Uterus (tissue), 4 donors: ENCODE measurements around the gene EPHA2. TPM values are rescaled to one million over a fixed set of nuclear protein-coding genes. Genes with fewer than 3 reads are reported as not detected.
"Not testable (repeated sequence)": the region's sequence is repeated elsewhere in the genome, so short reads cannot be mapped to it uniquely, and the experiment has no call there.

Experiments used
- DNase-seq, 2 donors: peaks; one replicate each; pipeline ENCODE4 v3.0.0-alpha.2; 2019 to 2020
- H3K27ac ChIP-seq, 2 donors: fragments of 200-600 bp; sonication (generic); 1 replicate in 1 of 2; 2 replicates in 1 of 2; pipeline ENCODE4 v1.5.1; 2016 to 2018
- H3K27me3 ChIP-seq, 2 donors: fragments of 200-600 bp; sonication (generic); one replicate each; pipeline ENCODE4 v1.5.1; 2018 to 2019; ENCODE audit warnings: control low read depth in 1 of 2
- H3K36me3 ChIP-seq, 2 donors: fragments of 200-600 bp; sonication (generic); one replicate each; pipeline ENCODE4 v1.5.1; 2019; ENCODE audit warnings: control low read depth in 1 of 2
- H3K4me1 ChIP-seq, 2 donors: fragments of 200-600 bp; sonication (generic); one replicate each; pipeline ENCODE4 v1.5.1; 2018 to 2019; ENCODE audit warnings: control low read depth in 1 of 2
- H3K4me3 ChIP-seq, 2 donors: fragments of 200-600 bp; sonication (generic); 1 replicate in 1 of 2; 2 replicates in 1 of 2; pipeline ENCODE4 v1.5.1; 2018 to 2019; ENCODE audit warnings: mild to moderate bottlenecking in 1 of 2
- H3K9me3 ChIP-seq, 2 donors: fragments of 200-600 bp; sonication (generic); one replicate each; pipeline ENCODE4 v1.5.1; 2019; ENCODE audit warnings: control low read depth in 1 of 2
- CTCF ChIP-seq, 4 experiments: fragments of 200-600 bp in 2 of 4; fragments of 450-650 bp in 2 of 4; sonication (generic) in 2 of 4; IDR thresholded peaks; one replicate each; pipeline ENCODE4 v1.5.1; 2016 to 2019; ENCODE audit warnings: antibody characterized with exemption in 4 of 4, mild to moderate bottlenecking in 2 of 4, moderate library complexity in 1 of 4
- POLR2A ChIP-seq, 2 donors: fragments of 450-650 bp; IDR thresholded peaks; one replicate each; pipeline ENCODE4 v1.6.1; 2016; ENCODE audit warnings: antibody characterized with exemption in 2 of 2, mild to moderate bottlenecking in 1 of 2, moderate library complexity in 1 of 2
- intact Hi-C: fragments of 100-400 bp; cut with DNase I; formaldehyde crosslinking; loops from one replicate; pipeline ENCODE4 v1.15.1; 2023; ENCODE audit warnings: low total_unique reads
- total RNA-seq, 4 donors: library from RNA; depleted of rRNA in 3 of 4; stranded (reverse); fragments of >200 nt in 3 of 4; gene quantifications; one replicate each; pipeline versions ENCODE4 v1.1.0 to v1.2.4, GENCODE V29; 2014 to 2023
- donor health status: DM: yes; HTN: yes; CAD: no.

The EPHA2 gene
- total RNA-seq, 4 donors from 2014 or later = 2.4 to 32.9 (median 16.3) TPM

- Histone ChIP-seq H3K36me3 (no peaks in the 10 kb centered on the region), H3K27me3 (no peaks in the 10 kb centered on the region), H3K27ac (peak overlapping the region in 1 of 2 donors; percentile 40), H3K4me3 (no peak overlapping the region), H3K9me3 (no peaks in the 10 kb centered on the region), H3K4me1 (peaks cover 0 to 4% of the 10 kb centered on the region in 2 donors)
- no peak for DNase-seq
- intact Hi-C loops = no loop called here
- TF ChIP-seq POLR2A (IDR thresholded peaks at IDR 0.05) (no peak), CTCF (IDR thresholded peaks at IDR 0.05) (no peak)
Observed at GRCh38 chr1:16165073-16165364, 9.2 kb upstream of the EPHA2 start.

GRCh38 chr1:16164213-16165072, 8.6 kb upstream of the EPHA2 start:
- Histone ChIP-seq H3K4me1 (peaks cover 0 to 4% of the 10 kb centered on the region in 2 donors), H3K9me3 (no peaks in the 10 kb centered on the region), H3K27ac (peak overlapping the region in 1 of 2 donors; percentile 40), H3K27me3 (no peaks in the 10 kb centered on the region), H3K4me3 (no peak overlapping the region), H3K36me3 (no peaks in the 10 kb centered on the region)
- peak in 1 of 2 donors; percentile 78 for DNase-seq
- intact Hi-C loops = no loop called here
- TF ChIP-seq POLR2A (IDR thresholded peaks at IDR 0.05) (no peak), CTCF (IDR thresholded peaks at IDR 0.05) (no peak)

- not testable (repeated sequence) for H3K4me1 ChIP-seq, H3K4me3 ChIP-seq
Observed at GRCh38 chr1:16163608-16164212, 7.8 kb upstream of the EPHA2 start.

GRCh38 chr1:16162163-16162822, 6.4 kb upstream of the EPHA2 start:
- no peaks in the 10 kb centered on the region for H3K36me3 ChIP-seq
- no peaks in the 10 kb centered on the region for H3K4me1 ChIP-seq
- TF ChIP-seq POLR2A (IDR thresholded peaks at IDR 0.05) (no peak), CTCF (IDR thresholded peaks at IDR 0.05) (no peak)
- H3K9me3 ChIP-seq = no peaks in the 10 kb centered on the region
- H3K4me3 ChIP-seq = no peak overlapping the region
- DNase-seq = no peak
- intact Hi-C loops = no loop called here
- H3K27ac ChIP-seq = no peak overlapping the region
- no peaks in the 10 kb centered on the region for H3K27me3 ChIP-seq

More at GRCh38 chr1:16163608-16164212, 7.8 kb upstream of the EPHA2 start:
- H3K9me3 ChIP-seq, H3K36me3 ChIP-seq, H3K27ac ChIP-seq, H3K27me3 ChIP-seq, DNase-seq, intact Hi-C loops: not testable (repeated sequence)

GRCh38 chr1:16161717-16162116, 5.8 kb upstream of the EPHA2 start:
- no peak for DNase-seq
- Histone ChIP-seq H3K27ac (no peak overlapping the region), H3K4me1 (no peaks in the 10 kb centered on the region), H3K36me3 (no peaks in the 10 kb centered on the region), H3K4me3 (no peak overlapping the region), H3K27me3 (no peaks in the 10 kb centered on the region), H3K9me3 (no peaks in the 10 kb centered on the region)
- intact Hi-C loops = no loop called here
- TF ChIP-seq CTCF (IDR thresholded peaks at IDR 0.05) = no peak
- no peak for TF ChIP-seq POLR2A (IDR thresholded peaks at IDR 0.05)
